VCaP (cell line): Measurements from ENCODE around the gene ZMYND8.

Experiments
- H3K27ac ChIP-seq: fragments of 450-650 bp; 2 replicates; pipeline ENCODE4 v1.5.1; 2017
- CTCF ChIP-seq: fragments of 450-650 bp; conservative IDR thresholded peaks from 2 replicates; pipeline ENCODE4 v1.5.1; 2017; ENCODE audit warnings: mild to moderate bottlenecking, moderate library complexity

ZMYND8 gene

GRCh38 chr20:47216819-47217410 is 139.6 kb downstream of the ZMYND8 start:
- TF ChIP-seq CTCF, result no peak
- H3K27ac ChIP-seq, result no peak overlapping the region

GRCh38 chr20:47215653-47216397 is 140.7 kb downstream of the ZMYND8 start:
- H3K27ac ChIP-seq, result no peak overlapping the region
- no peak for TF ChIP-seq CTCF

- no peak for TF ChIP-seq CTCF
- no peak overlapping the region for H3K27ac ChIP-seq
Measured at GRCh38 chr20:47213966-47214365, 142.5 kb downstream of the ZMYND8 start.

GRCh38 chr20:47212606-47213207 is 143.8 kb downstream of the ZMYND8 start:
- TF ChIP-seq CTCF, result no peak

GRCh38 chr20:47211036-47211435 is 145.5 kb downstream of the ZMYND8 start:
- TF ChIP-seq CTCF, result no peak
- no peak overlapping the region for H3K27ac ChIP-seq

More at GRCh38 chr20:47212606-47213207, 143.8 kb downstream of the ZMYND8 start:
- no peak overlapping the region for H3K27ac ChIP-seq

GRCh38 chr20:47210470-47210869 is 146.0 kb downstream of the ZMYND8 start:
- no peak overlapping the region for H3K27ac ChIP-seq
- TF ChIP-seq CTCF, result no peak

GRCh38 chr20:47209982-47210381 is 146.5 kb downstream of the ZMYND8 start:
- no peak for TF ChIP-seq CTCF
- no peak overlapping the region for H3K27ac ChIP-seq
